Kidney (tissue), 14 donors: ENCODE results near the gene LCTL. TPM values are rescaled to one million over a fixed set of nuclear protein-coding genes. Genes with fewer than 3 reads are reported as not detected.

ENCODE experiments used
- DNase-seq, 5 donors: peaks; one replicate each; pipeline ENCODE4 v3.0.0-alpha.2; 2013 to 2020
- FAIRE-seq: peaks from 2 replicates; lab custom pipeline; 2012; peaks lifted over from hg19 to GRCh38; lab: Jason Lieb, UNC
- H3K27ac ChIP-seq, 2 donors: one replicate each; pipeline ENCODE4 v1.7.0; 2013; ENCODE audit warnings: low read depth in 2 of 2, low read length in 2 of 2, inconsistent platforms in 1 of 2
- H3K27me3 ChIP-seq: one replicate; pipeline ENCODE4 v1.7.1; 2013; ENCODE audit warnings: low read length, inconsistent platforms; ENCODE audit not compliant: control insufficient read depth, insufficient read depth
- H3K36me3 ChIP-seq, 3 donors: one replicate each; pipeline versions ENCODE4 v1.7.0 to v1.7.1; 2013; ENCODE audit warnings: low read length in 3 of 3, control low read depth in 1 of 3, inconsistent platforms in 1 of 3; ENCODE audit not compliant: insufficient read depth in 3 of 3, control insufficient read depth in 2 of 3
- H3K4me1 ChIP-seq, 3 donors: one replicate each; pipeline versions ENCODE4 v1.7.0 to v1.7.1; 2013; ENCODE audit warnings: low read length in 3 of 3, inconsistent platforms in 1 of 3, low read depth in 1 of 3; ENCODE audit not compliant: control insufficient read depth in 2 of 3, insufficient read depth in 2 of 3
- H3K4me3 ChIP-seq, 3 donors: one replicate each; pipeline versions ENCODE4 v1.7.0 to v1.8.1; 2013; ENCODE audit warnings: low read length in 3 of 3, control low read depth in 1 of 3, inconsistent platforms in 1 of 3
- H3K9ac ChIP-seq, 3 donors: one replicate each; pipeline versions ENCODE4 v1.7.0 to v1.7.1; 2013; ENCODE audit warnings: low read length in 3 of 3, control low read depth in 1 of 3, inconsistent platforms in 1 of 3
- H3K9me3 ChIP-seq, 3 donors: one replicate each; pipeline versions ENCODE4 v1.7.0 to v1.7.1; 2013; ENCODE audit warnings: low read length in 3 of 3, control low read depth in 1 of 3, inconsistent platforms in 1 of 3; ENCODE audit not compliant: control insufficient read depth in 2 of 3, insufficient read depth in 1 of 3
- intact Hi-C: fragments of 100-400 bp; cut with DNase I; formaldehyde crosslinking; loops from one replicate; pipeline ENCODE4 v1.11.1; 2022
- polyA plus RNA-seq: library from polyadenylated mRNA; stranded (reverse); fragments of 350-450 nt; fragmentation: Illumina TruSeq; extraction: RNeasy Lipid Tissue Mini Kit (QIAGEN cat#74804); gene quantifications from one replicate; pipeline ENCODE4 v1.2.3, GENCODE V29; 2014; ENCODE audit warnings: low read depth, low replicate concordance; ENCODE audit not compliant: insufficient read depth
- total RNA-seq: library from RNA; stranded (reverse); fragmentation: NEBNext Ultra II Directional; extraction: Animal tissue kit (Norgen Biotek cat#: 25700); gene quantifications from one replicate; pipeline ENCODE4 v1.2.1, GENCODE V29; 2021
- TF ChIP-seq, protein P1 (sequence below): IDR thresholded peaks from 3 replicates; pipeline ENCODE4 v1.5.1; 2012; ENCODE audit warnings: mild to moderate bottlenecking, moderate library complexity, borderline replicate concordance; ENCODE audit not compliant: insufficient read depth; ENCODE audit errors: extremely low read depth
- donor health status: control.
- donor health status: control.
- donor health status: control.
- donor health status: control.
- donor health status: control.
- donor health status: DM: yes; HTN: yes; CAD: no.
- donor health status: Normal renal cell carcinoma (clear cell type).

Gene LCTL
- total and polyA plus RNA-seq, 2 donors from 2014 or later, result not detected

GRCh38 chr15:66586155-66586976, 20.6 kb upstream of the LCTL start:
- H3K4me1 ChIP-seq, result peaks cover 0 to 2% (median 0%) of the 10 kb centered on the region in 3 donors
- no peaks in the 10 kb centered on the region for H3K27me3 ChIP-seq
- no peak overlapping the region for H3K9ac ChIP-seq
- no peak overlapping the region for H3K4me3 ChIP-seq
- no peaks in the 10 kb centered on the region for H3K36me3 ChIP-seq
- H3K9me3 ChIP-seq, result no peaks in the 10 kb centered on the region
- DNase-seq (peak in 4 of 5 donors; percentile 16 to 42 (median 34)), FAIRE-seq (no peak)
- TF ChIP-seq, protein P1, sequence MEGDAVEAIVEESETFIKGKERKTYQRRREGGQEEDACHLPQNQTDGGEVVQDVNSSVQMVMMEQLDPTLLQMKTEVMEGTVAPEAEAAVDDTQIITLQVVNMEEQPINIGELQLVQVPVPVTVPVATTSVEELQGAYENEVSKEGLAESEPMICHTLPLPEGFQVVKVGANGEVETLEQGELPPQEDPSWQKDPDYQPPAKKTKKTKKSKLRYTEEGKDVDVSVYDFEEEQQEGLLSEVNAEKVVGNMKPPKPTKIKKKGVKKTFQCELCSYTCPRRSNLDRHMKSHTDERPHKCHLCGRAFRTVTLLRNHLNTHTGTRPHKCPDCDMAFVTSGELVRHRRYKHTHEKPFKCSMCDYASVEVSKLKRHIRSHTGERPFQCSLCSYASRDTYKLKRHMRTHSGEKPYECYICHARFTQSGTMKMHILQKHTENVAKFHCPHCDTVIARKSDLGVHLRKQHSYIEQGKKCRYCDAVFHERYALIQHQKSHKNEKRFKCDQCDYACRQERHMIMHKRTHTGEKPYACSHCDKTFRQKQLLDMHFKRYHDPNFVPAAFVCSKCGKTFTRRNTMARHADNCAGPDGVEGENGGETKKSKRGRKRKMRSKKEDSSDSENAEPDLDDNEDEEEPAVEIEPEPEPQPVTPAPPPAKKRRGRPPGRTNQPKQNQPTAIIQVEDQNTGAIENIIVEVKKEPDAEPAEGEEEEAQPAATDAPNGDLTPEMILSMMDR, result no peak
- intact Hi-C loops, result no loop called here
- no peak overlapping the region for H3K27ac ChIP-seq

GRCh38 chr15:66581972-66582537, 16.3 kb upstream of the LCTL start:
- no peak overlapping the region for H3K27ac ChIP-seq
- DNase-seq (no peak), FAIRE-seq (no peak)
- intact Hi-C loops, result no loop called here
- no peak overlapping the region for H3K4me3 ChIP-seq
- no peaks in the 10 kb centered on the region for H3K27me3 ChIP-seq
- H3K9ac ChIP-seq, result no peak overlapping the region
- TF ChIP-seq, protein P1, result no peak
- H3K36me3 ChIP-seq, result no peaks in the 10 kb centered on the region
- no peaks in the 10 kb centered on the region for H3K4me1 ChIP-seq
- H3K9me3 ChIP-seq, result no peaks in the 10 kb centered on the region

GRCh38 chr15:66580643-66581042, 14.8 kb upstream of the LCTL start:
- TF ChIP-seq, protein P1, result no peak
- intact Hi-C loops, result no loop called here
- Histone ChIP-seq H3K27me3 (no peaks in the 10 kb centered on the region), H3K4me1 (no peaks in the 10 kb centered on the region), H3K27ac (no peak overlapping the region), H3K9me3 (no peaks in the 10 kb centered on the region), H3K9ac (no peak overlapping the region), H3K4me3 (no peak overlapping the region), H3K36me3 (no peaks in the 10 kb centered on the region)
- FAIRE-seq (no peak), DNase-seq (no peak)
